Lung (tissue), 12 donors: Measurements from ENCODE around the gene SMAGP. TPM values are rescaled to one million over a fixed set of nuclear protein-coding genes. Genes with fewer than 3 reads are reported as not detected.

ENCODE experiments used
- ATAC-seq: fragments of 200-7000 bp; cut with Tn5 transposase; one replicate; pipeline ENCODE4 v1.9.1; 2020; ENCODE audit warnings: moderate number of reproducible peaks; ENCODE audit not compliant: insufficient read depth, low FRiP score
- DNase-seq, 3 donors: peaks; one replicate each; pipeline ENCODE4 v3.0.0-alpha.2; 2013 to 2017
- H3K27ac ChIP-seq, 2 donors: one replicate each; pipeline ENCODE4 v1.5.1; 2013; ENCODE audit warnings: mild to moderate bottlenecking in 2 of 2, moderate library complexity in 2 of 2, control low read depth in 1 of 2, inconsistent platforms in 1 of 2, low read depth in 1 of 2, low read length in 1 of 2
- H3K27me3 ChIP-seq, 3 donors: one replicate each; pipeline ENCODE4 v1.5.1; 2013; ENCODE audit warnings: low read length in 2 of 3; ENCODE audit not compliant: control insufficient read depth in 3 of 3, insufficient read depth in 3 of 3
- H3K36me3 ChIP-seq, 4 donors: one replicate each; pipeline ENCODE4 v1.5.1; 2013; ENCODE audit warnings: low read length in 4 of 4, mild to moderate bottlenecking in 1 of 4, moderate library complexity in 1 of 4; ENCODE audit not compliant: control insufficient read depth in 4 of 4, insufficient read depth in 4 of 4
- H3K4me1 ChIP-seq, 5 donors: one replicate each; pipeline ENCODE4 v1.5.1; 2013; ENCODE audit warnings: low read length in 5 of 5, mild to moderate bottlenecking in 2 of 5, moderate library complexity in 1 of 5; ENCODE audit not compliant: control insufficient read depth in 5 of 5, insufficient read depth in 5 of 5
- H3K4me3 ChIP-seq: one replicate; pipeline ENCODE4 v1.5.1; 2013; ENCODE audit warnings: mild to moderate bottlenecking, control low read depth, moderate library complexity
- H3K9ac ChIP-seq, 2 donors: one replicate each; pipeline ENCODE4 v1.5.1; 2013; ENCODE audit warnings: low read length in 2 of 2, control low read depth in 1 of 2; ENCODE audit not compliant: insufficient read depth in 1 of 2
- H3K9me3 ChIP-seq, 4 donors: one replicate each; pipeline ENCODE4 v1.5.1; 2013; ENCODE audit warnings: low read length in 3 of 4, mild to moderate bottlenecking in 1 of 4, moderate library complexity in 1 of 4; ENCODE audit not compliant: control insufficient read depth in 4 of 4, insufficient read depth in 3 of 4
- CTCF ChIP-seq: IDR thresholded peaks from 2 replicates; pipeline ENCODE4 v1.5.1; 2012; ENCODE audit warnings: mild to moderate bottlenecking; ENCODE audit errors: control extremely low read depth, extremely low read depth
- WGBS, 2 donors: extraction: QIAGEN DNeasy Blood & Tissue Kit; methylation state at CpG; one replicate each; pipeline ENCODE4 v1.1.7; 2013; 5-methylcytosine and 5-hydroxymethylcytosine counted together
- polyA plus RNA-seq, 2 donors: library from polyadenylated mRNA; stranded (reverse); fragments of 200-250 nt; gene quantifications; one replicate each; pipeline ENCODE4 v1.2.1, GENCODE V29; 2013
- total RNA-seq, 2 donors: library from RNA; depleted of rRNA in 1 of 2; stranded (reverse); fragments of >200 nt in 1 of 2; gene quantifications; one replicate each; pipeline ENCODE4 v1.2.1, GENCODE V29; 2014 to 2021
- donor health status: control.
- donor health status: control.
- donor health status: Bipolar disorder and iron deficiency.
- donor health status: healthy.
- donor health status: DM: yes; HTN: yes; CAD: no.

SMAGP gene
- total and polyA plus RNA-seq, 4 donors, result 9.7 to 26.0 (median 17.2) TPM

GRCh38 chr12:51270951-51271518 is 820 bp upstream of the SMAGP start:
- H3K36me3 ChIP-seq, result peaks cover 0 to 2% (median 0%) of the 10 kb centered on the region in 4 donors
- peaks cover 0 to 10% (median 0%) of the 10 kb centered on the region in 5 donors for H3K4me1 ChIP-seq
- ATAC-seq (peak; percentile 16), DNase-seq (peak in 1 of 3 donors; percentile 25)
- no peak overlapping the region for H3K9ac ChIP-seq
- peak overlapping the region; percentile 68 to 97 for H3K27ac ChIP-seq
- H3K9me3 ChIP-seq, result no peaks in the 10 kb centered on the region
- WGBS, 2 donors, result 45 to 57% methylated on average over 9 of the region's 9 CpGs
- no peak for TF ChIP-seq CTCF
- no peak overlapping the region for H3K4me3 ChIP-seq
- peaks cover 0 to 9% (median 6%) of the 10 kb centered on the region in 3 donors for H3K27me3 ChIP-seq

- peaks cover 0 to 2% (median 0%) of the 10 kb centered on the region in 4 donors for H3K36me3 ChIP-seq
- H3K4me3 ChIP-seq, result peak overlapping the region; percentile 81
- peak; percentile 31 for TF ChIP-seq CTCF
- H3K9me3 ChIP-seq, result no peaks in the 10 kb centered on the region
- ATAC-seq, result peak; percentile 77
- WGBS, 2 donors, result 8 to 14% methylated on average over 31 to 59 of the region's 59 CpGs
- no peak overlapping the region for H3K9ac ChIP-seq
- peak overlapping the region in 1 of 2 donors; percentile 97 for H3K27ac ChIP-seq
- peaks cover 0 to 9% (median 6%) of the 10 kb centered on the region in 3 donors for H3K27me3 ChIP-seq
- peak; percentile 33 to 45 (median 45) for DNase-seq
- H3K4me1 ChIP-seq, result peaks cover 0 to 10% (median 0%) of the 10 kb centered on the region in 5 donors
Measured at GRCh38 chr12:51269174-51270066, 795 bp downstream of the SMAGP start.

- ATAC-seq, result no peak
- TF ChIP-seq CTCF, result no peak
- DNase-seq, result no peak
- no peak overlapping the region for H3K4me3 ChIP-seq
- H3K9ac ChIP-seq, result no peak overlapping the region
- H3K9me3 ChIP-seq, result no peaks in the 10 kb centered on the region
- H3K27ac ChIP-seq, result no peak overlapping the region
- no peaks in the 10 kb centered on the region for H3K27me3 ChIP-seq
- peaks cover 0 to 6% (median 0%) of the 10 kb centered on the region in 5 donors for H3K4me1 ChIP-seq
- peaks cover 0 to 3% (median 0%) of the 10 kb centered on the region in 4 donors for H3K36me3 ChIP-seq
Measured at GRCh38 chr12:51265024-51265423, 5.2 kb downstream of the SMAGP start.
